Measurements from ENCODE around the gene ADIPOQ.

DNA sequence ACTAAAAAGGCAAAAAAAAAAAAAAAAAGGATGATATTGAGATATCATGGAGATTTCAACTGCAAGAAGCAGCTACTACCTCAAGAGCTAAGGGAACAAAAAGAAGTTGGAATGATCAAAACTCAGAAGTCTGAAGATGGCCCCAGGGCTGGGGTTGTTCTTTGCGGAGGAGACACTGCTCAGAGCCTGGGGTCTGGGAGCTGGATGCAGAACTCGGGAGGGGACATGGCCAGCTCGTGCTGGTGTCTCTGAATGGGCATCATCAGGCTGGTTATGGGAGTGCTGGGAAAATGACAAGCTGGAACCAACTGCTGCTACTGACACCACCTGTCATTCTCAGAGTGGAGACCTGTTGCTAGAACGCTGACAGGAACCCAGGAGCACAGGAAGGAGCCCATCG, 14.2 kb upstream of the ADIPOQ start:
- TF ChIP-seq, protein P1, sequence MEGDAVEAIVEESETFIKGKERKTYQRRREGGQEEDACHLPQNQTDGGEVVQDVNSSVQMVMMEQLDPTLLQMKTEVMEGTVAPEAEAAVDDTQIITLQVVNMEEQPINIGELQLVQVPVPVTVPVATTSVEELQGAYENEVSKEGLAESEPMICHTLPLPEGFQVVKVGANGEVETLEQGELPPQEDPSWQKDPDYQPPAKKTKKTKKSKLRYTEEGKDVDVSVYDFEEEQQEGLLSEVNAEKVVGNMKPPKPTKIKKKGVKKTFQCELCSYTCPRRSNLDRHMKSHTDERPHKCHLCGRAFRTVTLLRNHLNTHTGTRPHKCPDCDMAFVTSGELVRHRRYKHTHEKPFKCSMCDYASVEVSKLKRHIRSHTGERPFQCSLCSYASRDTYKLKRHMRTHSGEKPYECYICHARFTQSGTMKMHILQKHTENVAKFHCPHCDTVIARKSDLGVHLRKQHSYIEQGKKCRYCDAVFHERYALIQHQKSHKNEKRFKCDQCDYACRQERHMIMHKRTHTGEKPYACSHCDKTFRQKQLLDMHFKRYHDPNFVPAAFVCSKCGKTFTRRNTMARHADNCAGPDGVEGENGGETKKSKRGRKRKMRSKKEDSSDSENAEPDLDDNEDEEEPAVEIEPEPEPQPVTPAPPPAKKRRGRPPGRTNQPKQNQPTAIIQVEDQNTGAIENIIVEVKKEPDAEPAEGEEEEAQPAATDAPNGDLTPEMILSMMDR (IDR thresholded peaks at IDR 0.05; ENCODE audit: low read depth, low read length): no peak
- TF ChIP-seq EZH2phosphoT487 (IDR thresholded peaks at IDR 0.05; ENCODE audit: low read depth): no peak

Data from OCI-LY3 (cell line).